Keratinocyte (primary cell): Measurements from ENCODE around the gene ZZZ3. TPM values are rescaled to one million over a fixed set of nuclear protein-coding genes. Genes with fewer than 3 reads are reported as not detected.
"Not testable (repeated sequence)": the region's sequence is repeated elsewhere in the genome, so short reads cannot be mapped to it uniquely, and the experiment has no call there.

Experiments
- DNase-seq: peaks from one replicate; pipeline ENCODE4 v3.0.0-alpha.2; 2011; ENCODE audit warnings: low read depth, missing footprints, low spot score
- FAIRE-seq: peaks from 2 replicates; lab custom pipeline; 2011; peaks lifted over from hg19 to GRCh38; lab: Jason Lieb, UNC
- H2AFZ ChIP-seq: 2 replicates; pipeline ENCODE4 v1.6.0; 2012; ENCODE audit warnings: low read length, control low read depth, inconsistent platforms; ENCODE audit not compliant: control insufficient read depth
- H3K27ac ChIP-seq: 2 replicates; pipeline ENCODE4 v1.5.1; 2011; ENCODE audit warnings: low read length; ENCODE audit not compliant: control insufficient read depth, insufficient read depth
- H3K27me3 ChIP-seq: 3 replicates; pipeline ENCODE4 v1.6.0; 2011; ENCODE audit warnings: low read length; ENCODE audit not compliant: control insufficient read depth, insufficient read depth; ENCODE audit errors: extremely low read depth
- H3K36me3 ChIP-seq, 2 experiments: 2 replicates in 1 of 2; 3 replicates in 1 of 2; pipeline ENCODE4 v1.5.1; 2011; ENCODE audit warnings: low read length in 2 of 2, mild to moderate bottlenecking in 1 of 2; ENCODE audit not compliant: control insufficient read depth in 2 of 2, insufficient read depth in 2 of 2; ENCODE audit errors: extremely low read depth in 1 of 2
- H3K4me1 ChIP-seq: 3 replicates; pipeline ENCODE4 v1.5.1; 2011; ENCODE audit warnings: low read length; ENCODE audit not compliant: control insufficient read depth, insufficient read depth; ENCODE audit errors: extremely low read depth
- H3K4me2 ChIP-seq: 3 replicates; pipeline ENCODE4 v1.6.0; 2011; ENCODE audit warnings: low read depth, low read length; ENCODE audit not compliant: control insufficient read depth, insufficient read depth; ENCODE audit errors: extremely low read depth
- H3K4me3 ChIP-seq, 3 experiments: fragments of 200-600 bp in 1 of 3; sonication (generic) in 1 of 3; 2 replicates in 2 of 3; 3 replicates in 1 of 3; pipeline ENCODE4 v1.5.1; 2011 to 2016; ENCODE audit warnings: low read length in 3 of 3, mild to moderate bottlenecking in 3 of 3, control low read depth in 2 of 3, inconsistent platforms in 1 of 3, low read depth in 1 of 3, mixed read lengths in 1 of 3, mixed run types in 1 of 3, moderate library complexity in 1 of 3; ENCODE audit not compliant: control insufficient read depth in 2 of 3, insufficient read depth in 2 of 3; ENCODE audit errors: extremely low read depth in 1 of 3
- H3K79me2 ChIP-seq: 2 replicates; pipeline ENCODE4 v1.6.0; 2012; ENCODE audit warnings: low read length; ENCODE audit not compliant: control insufficient read depth, insufficient read depth
- H3K9ac ChIP-seq: 3 replicates; pipeline ENCODE4 v1.6.0; 2011; ENCODE audit warnings: low read length; ENCODE audit not compliant: control insufficient read depth, insufficient read depth; ENCODE audit errors: extremely low read depth
- H3K9me1 ChIP-seq: 3 replicates; pipeline ENCODE4 v1.6.0; 2011; ENCODE audit warnings: low read length; ENCODE audit not compliant: control insufficient read depth, insufficient read depth; ENCODE audit errors: extremely low read depth
- H3K9me3 ChIP-seq: 2 replicates; pipeline ENCODE4 v1.5.1; 2012; ENCODE audit warnings: low read depth, low read length; ENCODE audit not compliant: control insufficient read depth
- H4K20me1 ChIP-seq: 3 replicates; pipeline ENCODE4 v1.6.0; 2011; ENCODE audit warnings: low read length; ENCODE audit not compliant: control insufficient read depth, insufficient read depth; ENCODE audit errors: extremely low read depth
- EZH2 ChIP-seq: IDR thresholded peaks from one replicate; pipeline ENCODE4 v1.6.1; 2012; ENCODE audit warnings: inconsistent platforms, mild to moderate bottlenecking, low read length, moderate library complexity
- dilution Hi-C: fragments of 300-500 bp; cut with MboI; formaldehyde crosslinking; loops from one replicate; pipeline ENCODE4 v1.7.0; 2020; ENCODE audit warnings: low sequenced_read_pairs; ENCODE audit not compliant: extremely low pct_ligation_motif_present
- polyA plus RNA-seq, 5 experiments: library from polyadenylated mRNA; depleted of rRNA in 3 of 5; stranded (reverse) in 3 of 5; stranded (forward) in 1 of 5; unstranded in 1 of 5; fragments of >200 nt; gene quantifications; 1 replicate in 1 of 5; 2 replicates in 3 of 5; 3 replicates in 1 of 5; pipeline versions ENCODE4 v1.2.1 to v1.2.3, GENCODE V29; 2011 to 2012; ENCODE audit warnings: missing spikeins in 2 of 5, low read depth in 1 of 5, low replicate concordance in 1 of 5
- TF ChIP-seq, protein P1 (sequence below), 3 experiments: IDR thresholded peaks in 1 of 3; conservative IDR thresholded peaks in 1 of 3; optimal IDR thresholded peaks in 1 of 3; 2 replicates in 2 of 3; 3 replicates in 1 of 3; pipeline versions ENCODE3 to v1.5.1; 2011; ENCODE audit warnings: low read length in 3 of 3, mild to moderate bottlenecking in 3 of 3, moderate library complexity in 2 of 3, control low read depth in 1 of 3, inconsistent platforms in 1 of 3; ENCODE audit not compliant: insufficient read depth in 2 of 3; ENCODE audit errors: extremely low read depth in 1 of 3

The ZZZ3 gene
- polyA plus RNA-seq, 1 donor (not counting 4 experiments of a cell fraction or from before 2014, with no cell fraction given) = 30.6 TPM

GRCh38 chr1:77652268-77652667 lies 30.2 kb downstream of the ZZZ3 start:
- Histone ChIP-seq H4K20me1 (peaks cover 5% of the 10 kb centered on the region), H3K79me2 (peaks cover 93% of the 10 kb centered on the region), H3K36me3 (no peaks in the 10 kb centered on the region), H3K9me3 (no peaks in the 10 kb centered on the region), H3K4me2 (no peak overlapping the region), H3K9ac (no peak overlapping the region), H3K9me1 (no peaks in the 10 kb centered on the region), H3K4me3 (no peak overlapping the region), H3K4me1 (no peaks in the 10 kb centered on the region), H2AFZ (no peak overlapping the region), H3K27ac (no peak overlapping the region), H3K27me3 (no peaks in the 10 kb centered on the region)
- FAIRE-seq (no peak), DNase-seq (no peak)
- TF ChIP-seq, protein P1, sequence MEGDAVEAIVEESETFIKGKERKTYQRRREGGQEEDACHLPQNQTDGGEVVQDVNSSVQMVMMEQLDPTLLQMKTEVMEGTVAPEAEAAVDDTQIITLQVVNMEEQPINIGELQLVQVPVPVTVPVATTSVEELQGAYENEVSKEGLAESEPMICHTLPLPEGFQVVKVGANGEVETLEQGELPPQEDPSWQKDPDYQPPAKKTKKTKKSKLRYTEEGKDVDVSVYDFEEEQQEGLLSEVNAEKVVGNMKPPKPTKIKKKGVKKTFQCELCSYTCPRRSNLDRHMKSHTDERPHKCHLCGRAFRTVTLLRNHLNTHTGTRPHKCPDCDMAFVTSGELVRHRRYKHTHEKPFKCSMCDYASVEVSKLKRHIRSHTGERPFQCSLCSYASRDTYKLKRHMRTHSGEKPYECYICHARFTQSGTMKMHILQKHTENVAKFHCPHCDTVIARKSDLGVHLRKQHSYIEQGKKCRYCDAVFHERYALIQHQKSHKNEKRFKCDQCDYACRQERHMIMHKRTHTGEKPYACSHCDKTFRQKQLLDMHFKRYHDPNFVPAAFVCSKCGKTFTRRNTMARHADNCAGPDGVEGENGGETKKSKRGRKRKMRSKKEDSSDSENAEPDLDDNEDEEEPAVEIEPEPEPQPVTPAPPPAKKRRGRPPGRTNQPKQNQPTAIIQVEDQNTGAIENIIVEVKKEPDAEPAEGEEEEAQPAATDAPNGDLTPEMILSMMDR (optimal IDR thresholded peaks at IDR 0.05 in 1 of 3, IDR thresholded peaks at IDR 0.05 in 1 of 3, conservative IDR thresholded peaks at IDR 0.05 in 1 of 3; ENCODE audit: extremely low read depth in 1 of 3, insufficient read depth in 2 of 3, low read length in 3 of 3) = no peak
- TF ChIP-seq EZH2 = no peak
- dilution Hi-C loops = no loop called here

- H3K27me3 ChIP-seq = no peaks in the 10 kb centered on the region
- H3K27ac ChIP-seq = no peak overlapping the region
- dilution Hi-C loops = no loop called here
- no peak overlapping the region for H3K9ac ChIP-seq
- H3K4me2 ChIP-seq = no peak overlapping the region
- no peak for FAIRE-seq
- H3K4me3 ChIP-seq = no peak overlapping the region
- DNase-seq = no peak
- no peaks in the 10 kb centered on the region for H3K9me3 ChIP-seq
- peaks cover 7% of the 10 kb centered on the region for H4K20me1 ChIP-seq
- no peaks in the 10 kb centered on the region for H3K4me1 ChIP-seq
- H3K79me2 ChIP-seq = peaks cover 94% of the 10 kb centered on the region
- TF ChIP-seq EZH2 = no peak
- TF ChIP-seq, protein P1 (optimal IDR thresholded peaks at IDR 0.05 in 1 of 3, IDR thresholded peaks at IDR 0.05 in 1 of 3, conservative IDR thresholded peaks at IDR 0.05 in 1 of 3; ENCODE audit: extremely low read depth in 1 of 3, insufficient read depth in 2 of 3, low read length in 3 of 3) = no peak
- H3K9me1 ChIP-seq = no peaks in the 10 kb centered on the region
- no peak overlapping the region for H2AFZ ChIP-seq
- peaks cover 0 to 4% of the 10 kb centered on the region in 2 experiments for H3K36me3 ChIP-seq
These were observed 33.3 kb downstream of the ZZZ3 start for GRCh38 chr1:77649127-77649526.

GRCh38 chr1:77646224-77646623 lies 36.2 kb downstream of the ZZZ3 start:
- H3K4me1 ChIP-seq, H3K4me3 ChIP-seq, H3K9me3 ChIP-seq, FAIRE-seq, H2AFZ ChIP-seq, H3K9me1 ChIP-seq, DNase-seq, H3K4me2 ChIP-seq, H3K9ac ChIP-seq, H3K36me3 ChIP-seq, H3K27me3 ChIP-seq, dilution Hi-C loops, H4K20me1 ChIP-seq, H3K27ac ChIP-seq: not testable (repeated sequence)
- H3K79me2 ChIP-seq = peaks cover 90% of the 10 kb centered on the region
